HG03135 (cell line): ENCODE results near the gene FNDC11.
"Not testable (repeated sequence)": the region's sequence is repeated elsewhere in the genome, so short reads cannot be mapped to it uniquely, and the experiment has no call there.

Experiments used
- ATAC-seq: cut with Tn5 transposase; IDR thresholded peaks from one replicate; pipeline ENCODE4 v1.9.1; 2021; ENCODE audit warnings: mild to moderate bottlenecking, moderate library complexity; ENCODE audit not compliant: unreplicated experiment

The FNDC11 gene

GRCh38 chr20:63552481-63553249 is 1.3 kb upstream of the FNDC11 start:
- ATAC-seq, result peak; percentile 36

DNA sequence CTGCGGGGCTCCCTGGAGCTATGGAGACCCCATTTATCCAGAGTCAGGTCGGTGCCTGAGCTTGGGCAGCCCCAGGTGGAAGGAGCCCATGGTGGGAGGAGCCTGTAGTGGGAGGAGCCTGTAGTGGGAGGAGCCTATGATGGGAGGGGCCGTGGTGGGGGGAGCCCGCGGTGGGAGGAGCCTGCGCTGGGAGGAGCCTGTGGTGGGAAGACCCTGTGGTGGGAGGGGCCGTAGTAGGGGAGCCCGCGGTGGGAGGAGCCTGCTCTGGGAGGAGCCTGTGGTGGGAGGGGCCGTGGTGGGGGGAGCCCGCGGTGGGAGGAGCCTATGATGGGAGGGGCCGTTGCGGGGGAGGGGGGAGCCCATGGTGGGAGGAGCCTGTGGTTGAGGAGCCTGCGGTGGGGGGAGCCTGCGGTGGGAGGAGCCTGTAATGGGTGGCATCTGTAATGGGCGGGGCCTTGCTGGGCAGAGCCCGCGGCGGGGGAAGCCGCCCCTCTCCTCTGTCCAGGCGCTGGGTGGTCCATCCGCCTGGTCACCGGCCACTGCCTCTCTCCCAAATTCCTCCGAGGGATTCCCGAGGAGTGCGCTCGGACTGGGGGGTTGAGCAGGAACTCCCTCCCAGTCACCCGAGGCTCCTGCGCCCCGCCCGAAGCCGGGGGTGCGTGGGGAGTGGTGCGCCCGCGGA is 567 bp upstream of the FNDC11 start:
- ATAC-seq, result peak; percentile 42

- no peak for ATAC-seq
Observed at GRCh38 chr20:63554361-63555278, 661 bp downstream of the FNDC11 start.

DNA sequence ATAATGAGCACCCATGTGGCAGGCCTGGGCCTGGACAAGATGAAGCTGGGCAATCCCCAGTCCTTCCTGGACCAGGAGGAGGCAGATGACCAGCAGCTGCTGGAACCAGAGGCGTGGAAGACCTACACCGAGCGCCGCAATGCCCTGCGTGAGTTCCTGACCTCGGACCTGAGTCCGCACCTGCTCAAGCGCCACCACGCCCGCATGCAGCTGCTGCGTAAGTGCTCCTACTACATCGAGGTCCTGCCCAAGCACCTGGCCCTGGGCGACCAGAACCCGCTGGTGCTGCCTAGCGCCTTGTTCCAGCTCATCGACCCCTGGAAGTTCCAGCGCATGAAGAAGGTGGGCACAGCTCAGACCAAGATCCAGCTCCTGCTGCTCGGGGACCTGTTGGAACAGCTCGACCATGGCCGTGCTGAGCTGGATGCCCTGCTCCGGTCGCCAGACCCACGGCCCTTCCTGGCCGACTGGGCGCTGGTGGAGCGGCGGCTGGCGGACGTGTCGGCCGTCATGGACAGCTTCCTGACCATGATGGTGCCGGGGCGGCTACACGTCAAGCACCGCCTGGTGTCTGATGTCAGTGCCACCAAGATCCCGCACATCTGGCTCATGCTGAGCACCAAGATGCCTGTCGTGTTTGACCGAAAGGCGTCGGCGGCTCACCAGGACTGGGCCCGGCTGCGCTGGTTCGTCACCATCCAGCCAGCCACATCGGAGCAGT is 1.9 kb downstream of the FNDC11 start:
- ATAC-seq, result no peak

- no peak for ATAC-seq
Observed at GRCh38 chr20:63556873-63557478, 3.0 kb downstream of the FNDC11 start.

DNA sequence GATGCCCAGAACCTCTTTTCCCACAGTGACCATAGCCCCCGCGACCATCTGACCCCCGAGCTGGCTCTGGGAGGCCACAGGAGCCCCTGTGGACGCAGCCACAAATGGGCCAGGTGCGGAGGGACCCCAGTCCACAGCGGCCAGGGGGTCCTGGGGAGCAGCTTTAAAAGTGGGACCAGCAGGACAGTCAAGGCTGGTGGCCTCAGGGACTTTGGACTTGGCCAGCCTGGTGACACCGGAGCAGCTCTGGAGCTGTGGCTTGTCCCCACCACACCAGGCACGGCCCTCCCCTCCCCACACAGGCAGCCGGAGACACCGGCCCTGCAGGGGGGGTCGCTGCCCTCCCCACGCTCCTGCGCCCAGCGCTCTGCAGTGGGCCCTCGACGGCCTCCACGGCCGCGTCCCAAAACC is 3.5 kb downstream of the FNDC11 start:
- no peak for ATAC-seq

- ATAC-seq, result no peak
Observed at GRCh38 chr20:63558804-63559484, 5.0 kb downstream of the FNDC11 start.

DNA sequence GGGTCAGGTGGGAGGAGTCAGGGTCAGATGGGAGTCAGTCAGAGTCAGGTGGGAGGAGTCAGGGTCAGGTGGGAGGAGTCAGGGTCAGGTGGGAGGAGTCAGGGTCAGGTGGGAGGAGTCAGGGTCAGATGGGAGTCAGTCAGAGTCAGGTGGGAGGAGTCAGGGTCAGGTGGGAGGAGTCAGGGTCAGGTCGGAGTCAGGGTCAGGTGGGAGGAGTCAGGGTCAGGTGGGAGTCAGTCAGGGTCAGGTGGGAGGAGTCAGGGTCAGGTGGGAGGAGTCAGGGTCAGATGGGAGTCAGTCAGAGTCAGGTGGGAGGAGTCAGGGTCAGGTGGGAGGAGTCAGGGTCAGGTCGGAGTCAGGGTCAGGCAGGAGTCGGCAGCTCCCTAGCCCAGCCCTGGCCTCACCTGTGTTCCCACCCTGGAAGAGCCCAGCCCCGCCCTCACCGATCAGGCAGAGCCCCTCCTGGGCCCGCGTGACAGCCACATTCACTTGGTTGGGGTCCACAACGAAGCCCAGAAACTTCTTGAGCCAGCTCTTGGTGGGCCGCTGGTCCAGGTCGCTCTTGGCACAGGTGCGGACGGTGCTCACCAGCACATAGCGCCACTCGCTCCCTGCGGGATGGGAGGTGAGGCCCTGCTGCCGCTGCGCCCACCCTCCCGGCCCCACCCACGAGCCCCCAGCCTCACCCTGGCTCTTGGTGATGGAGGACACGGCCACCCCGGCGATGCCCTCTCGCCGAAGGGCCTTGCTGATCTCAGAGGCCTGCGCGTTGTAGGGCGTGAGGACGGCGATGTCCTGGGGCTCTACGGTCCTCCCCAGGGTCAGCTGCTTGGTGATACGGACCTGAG is 5.8 kb downstream of the FNDC11 start:
- not testable (repeated sequence) for ATAC-seq

DNA sequence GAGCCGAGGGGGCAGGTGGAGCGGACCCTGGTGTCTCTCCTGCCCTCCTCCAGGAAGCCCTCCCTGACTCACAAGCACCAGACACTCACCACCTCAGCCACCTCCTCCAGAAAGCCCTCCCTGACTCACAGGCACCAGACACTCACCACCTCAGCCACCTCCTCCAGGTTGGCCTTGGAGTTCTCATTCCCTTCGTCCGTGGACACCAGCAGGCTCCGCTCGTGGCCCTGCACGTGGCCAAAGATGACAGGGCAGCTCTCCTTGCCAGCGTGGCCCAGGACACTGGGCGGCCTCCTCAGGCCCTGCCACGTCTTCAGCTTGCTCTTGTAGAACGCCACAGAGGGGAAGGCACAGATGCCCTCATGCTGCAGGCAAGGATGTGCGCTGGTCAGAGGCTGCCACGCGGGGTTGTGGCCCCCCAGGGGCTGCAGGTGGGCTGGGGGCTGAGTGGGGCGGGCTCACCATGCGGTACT is 6.4 kb downstream of the FNDC11 start:
- no peak for ATAC-seq

GRCh38 chr20:63560856-63561609 is 7.1 kb downstream of the FNDC11 start:
- no peak for ATAC-seq

- ATAC-seq, result no peak
Observed at GRCh38 chr20:63561624-63562396, 7.9 kb downstream of the FNDC11 start.

- no peak for ATAC-seq
Observed at GRCh38 chr20:63562461-63563224, 8.7 kb downstream of the FNDC11 start.

GRCh38 chr20:63563225-63563935 is 9.4 kb downstream of the FNDC11 start:
- ATAC-seq, result no peak

DNA sequence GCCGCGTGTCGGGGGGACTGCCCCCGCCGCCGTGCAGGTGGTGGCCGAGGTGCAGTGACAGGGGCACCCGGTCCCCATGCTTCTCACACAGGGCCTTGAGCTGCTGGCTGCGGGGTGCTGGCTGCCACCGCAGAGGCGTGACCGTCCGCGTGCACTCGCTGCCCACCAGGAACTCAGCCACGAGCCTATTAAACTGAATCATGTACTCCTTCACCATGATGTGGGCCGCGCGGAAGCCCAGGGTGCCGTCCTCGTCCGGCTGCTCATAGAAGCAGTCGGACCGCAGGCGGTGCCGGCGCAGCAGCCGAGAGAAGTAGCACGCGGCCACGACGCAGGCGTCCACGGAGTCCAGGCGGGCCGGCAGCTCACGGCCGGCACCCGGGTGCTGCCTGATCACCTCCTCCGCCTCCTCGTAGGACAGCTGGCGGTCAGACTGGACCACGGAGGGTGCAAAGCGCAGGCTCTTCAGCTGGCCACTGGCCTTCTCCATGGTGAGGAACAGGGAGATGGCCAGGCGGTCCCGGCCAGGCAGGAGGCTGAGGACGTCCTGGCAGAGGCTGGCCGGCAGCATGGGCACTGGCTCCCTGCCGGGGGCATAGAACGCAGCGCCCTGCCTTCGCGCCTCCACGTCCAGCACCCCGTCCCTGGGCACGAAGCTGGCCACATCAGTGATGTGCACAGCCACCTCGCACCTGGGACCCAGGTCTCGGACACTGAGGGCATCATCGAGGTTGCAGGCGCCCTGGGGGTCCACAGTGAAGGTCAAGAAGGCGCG is 10.3 kb downstream of the FNDC11 start:
- no peak for ATAC-seq
